Endothelial cell (in vitro differentiated cells): ENCODE data around the gene TLE5. TPM values are rescaled to one million over a fixed set of nuclear protein-coding genes. Genes with fewer than 3 reads are reported as not detected.
A peak's percentile ranks its signal among the peaks of the same experiment; 100 is the strongest.

Source experiments
- DNase-seq: peaks from one replicate; pipeline ENCODE4 v3.0.0; 2021; ENCODE audit warnings: low spot score
- H3K27ac Mint-ChIP-seq: one replicate; pipeline ENCODE4 v1.8.0; 2021; ENCODE audit warnings: mixed read lengths, inconsistent platforms; ENCODE audit not compliant: unreplicated experiment
- H3K27me3 Mint-ChIP-seq: one replicate; pipeline ENCODE4 v1.8.0; 2021; ENCODE audit warnings: mild to moderate bottlenecking, moderate library complexity, mixed read lengths, inconsistent platforms; ENCODE audit not compliant: unreplicated experiment
- H3K36me3 Mint-ChIP-seq: one replicate; pipeline ENCODE4 v1.8.0; 2021; ENCODE audit warnings: mild to moderate bottlenecking, low read depth, mixed read lengths, inconsistent platforms; ENCODE audit not compliant: unreplicated experiment
- H3K4me1 Mint-ChIP-seq: one replicate; pipeline ENCODE4 v1.8.0; 2021; ENCODE audit warnings: mild to moderate bottlenecking, mixed read lengths, inconsistent platforms; ENCODE audit not compliant: unreplicated experiment
- H3K4me3 Mint-ChIP-seq: one replicate; pipeline ENCODE4 v1.8.0; 2021; ENCODE audit warnings: mild to moderate bottlenecking, mixed read lengths, inconsistent platforms; ENCODE audit not compliant: unreplicated experiment
- H3K9me3 Mint-ChIP-seq: one replicate; pipeline ENCODE4 v1.8.0; 2021; ENCODE audit warnings: mixed read lengths, inconsistent platforms; ENCODE audit not compliant: unreplicated experiment
- total RNA-seq: library from RNA; stranded (reverse); fragmentation: NEBNext Ultra II Directional; extraction: Animal tissue kit (Norgen Biotek cat#: 25700); gene quantifications from one replicate; pipeline ENCODE4 v1.2.1, GENCODE V29; 2021; ENCODE audit not compliant: unreplicated experiment
- TF ChIP-seq, protein P1 (sequence below): fragments of 200-600 bp; sonication (generic); IDR thresholded peaks from one replicate; pipeline ENCODE4 v1.5.0; 2021; ENCODE audit warnings: antibody characterized with exemption; ENCODE audit not compliant: unreplicated experiment

TLE5 gene
- total RNA-seq, 1 donor from 2014 or later: 343 TPM

DNA sequence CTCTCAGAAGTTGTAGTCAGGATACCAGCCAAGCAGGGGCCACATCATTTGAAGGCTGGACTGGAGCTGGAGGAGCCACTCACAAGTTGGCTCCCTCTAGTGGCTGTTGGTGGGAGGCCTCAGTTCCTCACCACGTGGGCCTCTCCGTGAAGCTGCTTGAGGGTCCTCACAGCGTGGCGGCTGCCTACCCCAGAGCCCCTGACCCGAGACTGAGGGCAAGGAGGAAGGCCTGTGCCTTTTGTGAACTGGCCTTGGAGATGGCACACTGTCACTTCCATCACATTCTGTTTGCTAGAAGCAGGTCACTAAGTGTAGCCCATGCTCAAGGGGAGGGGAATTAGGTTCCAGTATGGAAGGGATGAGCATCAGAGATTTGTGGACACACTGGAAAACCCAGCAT is 46.5 kb upstream of the TLE5 start:
- DNase-seq: peak; percentile 78

GRCh38 chr19:3107658-3108057 is 45.4 kb upstream of the TLE5 start:
- Mint-ChIP-seq H3K36me3 (peaks cover 3% of the 10 kb centered on the region), H3K9me3 (no peaks in the 10 kb centered on the region), H3K27me3 (peaks cover 15% of the 10 kb centered on the region), H3K27ac (peak overlapping the region; percentile 30), H3K4me1 (peaks cover 10% of the 10 kb centered on the region), H3K4me3 (no peak overlapping the region)
- no peak for DNase-seq
- TF ChIP-seq, protein P1, sequence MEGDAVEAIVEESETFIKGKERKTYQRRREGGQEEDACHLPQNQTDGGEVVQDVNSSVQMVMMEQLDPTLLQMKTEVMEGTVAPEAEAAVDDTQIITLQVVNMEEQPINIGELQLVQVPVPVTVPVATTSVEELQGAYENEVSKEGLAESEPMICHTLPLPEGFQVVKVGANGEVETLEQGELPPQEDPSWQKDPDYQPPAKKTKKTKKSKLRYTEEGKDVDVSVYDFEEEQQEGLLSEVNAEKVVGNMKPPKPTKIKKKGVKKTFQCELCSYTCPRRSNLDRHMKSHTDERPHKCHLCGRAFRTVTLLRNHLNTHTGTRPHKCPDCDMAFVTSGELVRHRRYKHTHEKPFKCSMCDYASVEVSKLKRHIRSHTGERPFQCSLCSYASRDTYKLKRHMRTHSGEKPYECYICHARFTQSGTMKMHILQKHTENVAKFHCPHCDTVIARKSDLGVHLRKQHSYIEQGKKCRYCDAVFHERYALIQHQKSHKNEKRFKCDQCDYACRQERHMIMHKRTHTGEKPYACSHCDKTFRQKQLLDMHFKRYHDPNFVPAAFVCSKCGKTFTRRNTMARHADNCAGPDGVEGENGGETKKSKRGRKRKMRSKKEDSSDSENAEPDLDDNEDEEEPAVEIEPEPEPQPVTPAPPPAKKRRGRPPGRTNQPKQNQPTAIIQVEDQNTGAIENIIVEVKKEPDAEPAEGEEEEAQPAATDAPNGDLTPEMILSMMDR: no peak

More for the DNA sequence above, 46.5 kb upstream of the TLE5 start:
- Mint-ChIP-seq H3K27me3 (peaks cover 16% of the 10 kb centered on the region), H3K9me3 (no peaks in the 10 kb centered on the region), H3K27ac (peak overlapping the region; percentile 70), H3K36me3 (peaks cover 3% of the 10 kb centered on the region), H3K4me3 (peak overlapping the region; percentile 24), H3K4me1 (peaks cover 10% of the 10 kb centered on the region)
- TF ChIP-seq, protein P1: peak; percentile 81

DNA sequence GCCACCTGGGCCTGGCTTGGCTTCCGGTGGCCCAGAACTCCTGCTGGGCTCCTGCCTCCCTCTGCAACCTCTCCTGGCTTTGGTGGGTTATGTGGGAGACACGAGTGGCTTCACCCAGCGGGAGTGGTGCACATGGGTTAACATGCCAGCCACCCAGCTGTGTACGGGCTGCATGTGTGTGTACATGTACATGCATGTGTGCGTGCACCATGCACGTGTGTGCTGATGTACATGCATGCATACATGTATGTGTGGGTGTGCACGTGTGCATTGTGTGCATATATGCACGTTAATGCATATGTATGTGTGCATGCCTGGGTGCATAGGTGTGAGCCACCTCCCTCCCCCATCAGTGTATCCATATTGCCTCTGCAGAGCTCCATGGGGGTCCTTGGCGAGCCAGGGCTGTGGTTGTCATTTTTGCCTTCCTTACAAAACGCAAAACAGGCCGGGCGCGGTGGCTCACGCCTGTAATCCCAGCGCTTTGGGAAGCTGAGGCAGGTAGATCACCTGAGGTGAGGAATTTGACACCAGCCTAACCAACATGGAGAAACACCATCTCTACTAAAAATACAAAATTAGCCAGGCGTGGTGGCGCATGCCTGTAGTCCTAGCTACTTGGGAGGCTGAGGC is 44.3 kb upstream of the TLE5 start:
- Mint-ChIP-seq H3K4me3 (no peak overlapping the region), H3K4me1 (peaks cover 10% of the 10 kb centered on the region), H3K36me3 (peaks cover under 1% of the 10 kb centered on the region), H3K9me3 (no peaks in the 10 kb centered on the region), H3K27ac (no peak overlapping the region), H3K27me3 (peaks cover 12% of the 10 kb centered on the region)
- TF ChIP-seq, protein P1: no peak
- no peak for DNase-seq

GRCh38 chr19:3105641-3106508 is 43.6 kb upstream of the TLE5 start:
- no peak overlapping the region for H3K27ac Mint-ChIP-seq

More at GRCh38 chr19:3105641-3106508, 43.6 kb upstream of the TLE5 start:
- Mint-ChIP-seq H3K4me3 (no peak overlapping the region), H3K9me3 (no peaks in the 10 kb centered on the region), H3K27me3 (peaks cover 5% of the 10 kb centered on the region), H3K36me3 (no peaks in the 10 kb centered on the region), H3K4me1 (peaks cover 10% of the 10 kb centered on the region)
- no peak for DNase-seq
- TF ChIP-seq, protein P1: no peak
